A673 (cell line): ENCODE results near the gene ASTL. TPM values are rescaled to one million over a fixed set of nuclear protein-coding genes. Genes with fewer than 3 reads are reported as not detected.

Source experiments
- BruUV-seq: library from RNA; stranded (reverse); fragments of 400-500 nt; replicated peaks from 2 replicates; lab custom pipeline; 2021; lab: Mats Ljungman, UMichigan
- CTCF ChIA-PET: fragments of 300-600 bp; sonication (Branson Sonifier 250); formaldehyde crosslinking; loops from one replicate; lab custom pipeline; 2022; ENCODE audit warnings: antibody characterized with exemption; lab: Charles Lee
- POLR2A ChIA-PET: fragments of 300-600 bp; sonication (Branson Sonifier 250); formaldehyde crosslinking; loops from one replicate; lab custom pipeline; 2022; ENCODE audit warnings: antibody characterized with exemption; ENCODE audit not compliant: low non-redundant PET; lab: Charles Lee
- DNase-seq: peaks from one replicate; pipeline ENCODE4 v3.0.0-alpha.2; 2015; ENCODE audit warnings: low spot score
- H3K27ac ChIP-seq: fragments of 200-600 bp; sonication (generic); 2 replicates; pipeline ENCODE4 v1.5.1; 2016; ENCODE audit warnings: mixed run types, low read depth, mild to moderate bottlenecking, mixed read lengths, antibody characterized with exemption, low read length; ENCODE audit not compliant: poor library complexity, severe bottlenecking
- H3K27me3 ChIP-seq: fragments of 200-600 bp; sonication (generic); replicated peaks from 2 replicates; pipeline ENCODE4 v1.6.1; 2017; ENCODE audit warnings: mixed run types, low read depth, mild to moderate bottlenecking, mixed read lengths, antibody characterized with exemption, low read length; ENCODE audit not compliant: insufficient read depth, poor library complexity
- H3K36me3 ChIP-seq: fragments of 200-600 bp; sonication (generic); 2 replicates; pipeline ENCODE4 v1.6.1; 2016; ENCODE audit warnings: mixed run types, mild to moderate bottlenecking, mixed read lengths, antibody characterized with exemption, low read length; ENCODE audit not compliant: insufficient read depth, poor library complexity, severe bottlenecking
- H3K4me1 ChIP-seq: fragments of 200-600 bp; sonication (generic); 2 replicates; pipeline ENCODE4 v1.6.1; 2017; ENCODE audit warnings: mixed run types, mild to moderate bottlenecking, mixed read lengths, antibody characterized with exemption, low read length; ENCODE audit not compliant: insufficient read depth, poor library complexity, severe bottlenecking
- H3K4me3 ChIP-seq: fragments of 200-600 bp; sonication (generic); 2 replicates; pipeline ENCODE4 v1.5.1; 2016; ENCODE audit warnings: low read depth, mixed run types, mild to moderate bottlenecking, mixed read lengths, low read length; ENCODE audit not compliant: poor library complexity, severe bottlenecking
- H3K9me3 ChIP-seq: fragments of 200-600 bp; sonication (generic); 2 replicates; pipeline ENCODE4 v1.6.1; 2016; ENCODE audit warnings: mixed run types, low read depth, mild to moderate bottlenecking, mixed read lengths, antibody characterized with exemption, low read length; ENCODE audit not compliant: poor library complexity, severe bottlenecking
- CTCF ChIP-seq: fragments of 300-800, 200-600 bp; sonication (generic); conservative IDR thresholded peaks from 2 replicates; pipeline ENCODE4 v1.5.1; 2017; ENCODE audit warnings: low read depth, mild to moderate bottlenecking, antibody characterized with exemption, low read length, moderate library complexity, mixed read lengths
- EZH2 ChIP-seq: fragments of 200-600 bp; sonication (generic); IDR thresholded peaks from 2 replicates; pipeline ENCODE4 v1.6.1; 2017; ENCODE audit warnings: borderline replicate concordance, low read depth, mild to moderate bottlenecking, mixed read lengths, antibody characterized with exemption, low read length; ENCODE audit not compliant: poor library complexity, severe bottlenecking
- intact Hi-C: fragments of 100-400 bp; cut with micrococcal nuclease; formaldehyde crosslinking; loops from one replicate; pipeline ENCODE4 v1.10.0; 2022; ENCODE audit not compliant: unreplicated experiment
- total RNA-seq: library from RNA; stranded (reverse); gene quantifications from 2 replicates; pipeline ENCODE4 v1.2.3, GENCODE V29; 2021

The ASTL gene
- total RNA-seq, 1 experiment from 2014 or later = not detected

DNA sequence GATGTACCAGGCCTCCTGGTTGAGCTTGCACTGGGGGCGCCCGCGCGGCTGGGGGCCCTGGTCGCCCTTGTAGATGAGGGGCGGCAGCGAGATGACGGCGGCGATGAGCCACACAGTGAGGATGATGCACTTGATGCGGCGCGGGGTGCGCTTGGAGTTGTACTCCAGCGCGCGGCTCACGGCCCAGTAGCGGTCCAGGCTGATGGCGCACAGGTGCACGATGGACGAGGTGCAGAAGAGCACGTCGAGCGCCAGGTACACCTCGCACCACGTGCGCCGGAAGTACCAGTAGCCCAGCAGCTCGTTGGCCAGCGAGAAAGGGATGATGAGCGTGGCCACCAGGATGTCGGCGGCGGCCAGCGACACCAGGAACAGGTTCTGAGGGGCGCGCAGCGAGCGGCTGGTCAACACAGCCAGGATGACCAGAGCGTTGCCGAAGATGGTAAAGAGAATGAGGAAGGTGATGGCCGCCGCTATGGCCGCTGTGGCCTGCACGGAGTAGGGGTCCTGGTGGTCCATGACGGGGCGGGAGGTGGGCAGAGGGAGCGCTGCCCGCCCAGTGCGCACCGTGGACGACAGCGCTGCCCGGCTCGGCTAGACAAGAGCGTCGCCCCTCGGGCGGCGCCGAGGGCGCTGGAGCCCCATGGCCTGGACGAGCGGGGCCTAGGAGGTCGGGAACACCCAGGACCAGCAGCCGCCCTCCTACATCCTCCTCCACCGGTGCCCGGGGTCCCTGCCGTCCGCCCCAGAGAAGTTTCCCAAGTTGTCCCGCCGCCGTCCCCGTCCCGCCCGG lies 22.5 kb downstream of the ASTL start:
- peak overlapping the region; percentile 52 for H3K4me3 ChIP-seq
- no peak overlapping the region for H3K27ac ChIP-seq
- ChIA-PET CTCF (interaction anchor here (1.2 kb wide), 1 partner anchor 93 kb away, joined by 4 read pairs; no protein-coding TSS in a partner anchor), POLR2A (no interaction called here)
- no peaks in the 10 kb centered on the region for H3K36me3 ChIP-seq
- no peaks in the 10 kb centered on the region for H3K9me3 ChIP-seq
- no peak for TF ChIP-seq EZH2
- TF ChIP-seq CTCF = no peak
- H3K4me1 ChIP-seq = no peaks in the 10 kb centered on the region
- intact Hi-C loops = loop anchor here (10.0 kb wide), 1 partner anchor 59 kb away; no protein-coding TSS in a partner anchor
- no peak for DNase-seq
- H3K27me3 ChIP-seq = peaks cover 3% of the 10 kb centered on the region
- BruUV-seq = no TSS peak

DNA sequence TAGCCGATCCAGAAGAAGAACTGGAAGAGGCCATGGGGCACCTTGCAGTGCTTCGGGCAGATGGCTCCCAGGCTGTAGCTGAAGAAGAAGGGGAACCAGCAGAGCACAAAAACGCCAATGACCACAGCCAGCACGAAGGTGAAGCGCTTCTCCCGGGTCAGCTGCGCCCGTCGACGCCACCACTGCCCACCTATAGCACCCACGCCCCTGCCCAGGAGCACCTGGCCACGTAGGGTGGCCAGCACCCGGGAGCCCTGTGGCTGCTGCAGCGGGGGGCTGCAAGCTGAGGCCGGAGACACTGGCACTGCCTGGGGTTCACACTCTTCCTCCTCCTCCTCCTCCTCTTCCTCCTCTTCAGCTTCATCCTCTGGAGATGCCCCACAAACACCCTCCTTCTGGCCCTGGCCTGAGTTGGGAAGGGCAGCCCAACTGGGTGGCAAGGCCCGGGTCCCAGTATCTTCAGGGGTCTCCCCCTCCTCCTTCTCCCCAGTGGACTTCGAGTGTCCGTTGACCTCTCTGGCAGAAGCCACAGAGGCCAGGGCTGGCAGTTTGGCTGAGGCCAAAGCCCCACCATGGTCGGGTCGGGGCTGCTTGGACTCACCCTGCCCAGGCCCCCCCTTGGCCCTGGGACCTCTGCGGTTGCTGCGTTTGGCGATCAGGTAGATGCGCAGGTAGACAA lies 23.3 kb downstream of the ASTL start:
- no peaks in the 10 kb centered on the region for H3K4me1 ChIP-seq
- H3K27me3 ChIP-seq = no peaks in the 10 kb centered on the region
- DNase-seq = no peak
- ChIA-PET POLR2A (no interaction called here), CTCF (no interaction called here)
- TF ChIP-seq CTCF = no peak
- no peak for TF ChIP-seq EZH2
- no peak overlapping the region for H3K4me3 ChIP-seq
- no peak overlapping the region for H3K27ac ChIP-seq
- no peaks in the 10 kb centered on the region for H3K36me3 ChIP-seq
- no peaks in the 10 kb centered on the region for H3K9me3 ChIP-seq
- intact Hi-C loops = loop anchor here (10.0 kb wide), 1 partner anchor 60 kb away; no protein-coding TSS in a partner anchor
- BruUV-seq = no TSS peak

DNA sequence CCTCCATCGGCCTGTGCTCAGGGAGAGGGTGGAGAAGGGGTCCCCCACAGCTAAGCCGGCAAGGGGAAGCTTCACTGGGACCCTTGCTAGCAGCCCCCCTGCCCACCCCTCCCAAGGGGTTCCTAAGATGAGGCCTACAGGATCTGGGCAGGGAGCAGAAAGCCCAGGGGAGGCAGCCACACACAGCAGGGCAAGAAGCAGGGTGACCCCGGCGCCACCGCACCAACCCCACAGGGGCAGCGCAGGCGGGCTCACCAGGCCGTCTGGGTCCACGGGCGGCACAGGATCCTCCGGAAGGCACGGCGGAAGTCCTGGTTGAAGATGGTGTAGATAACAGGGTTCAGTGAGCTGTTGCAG lies 23.8 kb downstream of the ASTL start:
- intact Hi-C loops = loop anchor here (10.0 kb wide), 1 partner anchor 60 kb away; no protein-coding TSS in a partner anchor

More for the DNA sequence above, 23.8 kb downstream of the ASTL start:
- POLR2A ChIA-PET = no interaction called here
- BruUV-seq = no TSS peak
- no peaks in the 10 kb centered on the region for H3K9me3 ChIP-seq
- no peak overlapping the region for H3K27ac ChIP-seq
- no peaks in the 10 kb centered on the region for H3K4me1 ChIP-seq
- TF ChIP-seq CTCF = no peak
- no peak for TF ChIP-seq EZH2
- H3K4me3 ChIP-seq = no peak overlapping the region
- H3K36me3 ChIP-seq = no peaks in the 10 kb centered on the region
- CTCF ChIA-PET = no interaction called here
- DNase-seq = no peak
- H3K27me3 ChIP-seq = no peaks in the 10 kb centered on the region
